Esophagus squamous epithelium (tissue), 5 donors: ENCODE results near the gene ATP9B. TPM values are rescaled to one million over a fixed set of nuclear protein-coding genes. Genes with fewer than 3 reads are reported as not detected.

Experiments used
- DNase-seq: peaks from one replicate; lab custom pipeline; 2025; lab: John Stamatoyannopoulos, UW
- H3K27ac ChIP-seq, 4 donors: fragments of 200-600 bp; sonication (generic); one replicate each; pipeline ENCODE4 v1.5.1; 2016 to 2019; ENCODE audit warnings: mild to moderate bottlenecking in 1 of 4
- H3K27me3 ChIP-seq, 4 donors: fragments of 200-600 bp; sonication (generic); 1 replicate in 3 of 4; 2 replicates in 1 of 4; pipeline versions ENCODE4 v1.5.1 to v1.6.0; 2017 to 2021; ENCODE audit warnings: antibody characterized with exemption in 1 of 4
- H3K36me3 ChIP-seq, 3 donors: fragments of 200-600 bp; sonication (generic); one replicate each; pipeline ENCODE4 v1.5.1; 2016 to 2019
- H3K4me1 ChIP-seq, 3 donors: fragments of 200-600 bp; sonication (generic); one replicate each; pipeline ENCODE4 v1.5.1; 2017 to 2019
- H3K4me3 ChIP-seq, 4 donors: fragments of 200-600 bp; sonication (generic); 1 replicate in 3 of 4; 2 replicates in 1 of 4; pipeline ENCODE4 v1.5.1; 2016 to 2019; ENCODE audit warnings: mild to moderate bottlenecking in 2 of 4, moderate library complexity in 1 of 4
- H3K9me3 ChIP-seq, 3 donors: fragments of 200-600 bp; sonication (generic); one replicate each; pipeline ENCODE4 v1.5.1; 2016 to 2019
- POLR2A ChIP-seq, 4 donors: fragments of 450-650 bp; IDR thresholded peaks; one replicate each; pipeline ENCODE4 v1.6.1; 2017; ENCODE audit warnings: antibody characterized with exemption in 4 of 4, mild to moderate bottlenecking in 4 of 4, moderate library complexity in 3 of 4
- WGBS, 2 donors: methylation state at CpG; one replicate each; pipeline ENCODE4 v1.1.5; 2018; 5-methylcytosine and 5-hydroxymethylcytosine counted together
- intact Hi-C: fragments of 100-400 bp; cut with DNase I; formaldehyde crosslinking; loops from one replicate; pipeline ENCODE4 v1.15.0; 2022
- total RNA-seq, 4 donors: library from RNA; depleted of rRNA; stranded (reverse); fragments of >200 nt; gene quantifications; one replicate each; pipeline ENCODE4 v1.1.0, GENCODE V29; 2016
- TF ChIP-seq, protein P1 (sequence below), 6 experiments: fragments of 450-650 bp in 4 of 6; fragments of 200-600 bp in 2 of 6; sonication (generic) in 2 of 6; IDR thresholded peaks; one replicate each; pipeline ENCODE4 v1.5.1; 2016 to 2019; ENCODE audit warnings: antibody characterized with exemption in 6 of 6, mild to moderate bottlenecking in 4 of 6, moderate library complexity in 4 of 6
- donor health status: DM: yes; HTN: yes; CAD: no.

Gene ATP9B
- total RNA-seq, 4 donors from 2014 or later, result 12.9 to 46.7 (median 22.0) TPM

DNA sequence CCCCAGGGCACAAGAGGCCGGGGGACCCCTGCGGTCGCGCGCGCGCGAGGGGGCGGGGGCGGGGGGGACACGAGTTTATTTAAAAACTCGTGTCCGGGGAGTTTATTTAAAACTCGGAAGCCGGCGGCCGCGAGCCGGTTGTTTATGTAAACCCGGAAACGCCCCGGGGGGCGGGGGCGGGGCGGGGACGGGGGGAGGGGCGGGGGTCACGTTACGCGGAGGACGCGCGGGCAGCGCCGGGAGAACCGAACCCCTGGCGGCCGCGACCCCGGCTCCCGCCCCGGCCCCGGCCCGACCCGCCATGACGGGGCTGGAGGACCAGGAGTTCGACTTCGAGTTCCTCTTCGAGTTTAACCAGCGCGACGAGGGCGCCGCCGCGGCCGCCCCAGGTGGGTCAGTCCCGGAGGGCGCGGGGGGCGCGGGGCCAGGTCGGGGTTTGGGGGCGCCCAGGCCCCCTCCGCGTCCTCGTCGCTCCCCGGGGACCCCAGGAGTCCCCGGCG lies 330.9 kb downstream of the ATP9B start:
- Histone ChIP-seq H3K27ac (peak overlapping the region; percentile 77 to 92 (median 84)), H3K27me3 (peaks cover 0 to 86% (median 0%) of the 10 kb centered on the region in 4 donors), H3K9me3 (no peaks in the 10 kb centered on the region), H3K36me3 (no peaks in the 10 kb centered on the region), H3K4me1 (peaks cover 38 to 78% (median 40%) of the 10 kb centered on the region in 3 donors), H3K4me3 (peak overlapping the region; percentile 56 to 93 (median 70))
- intact Hi-C loops, result no loop called here
- WGBS, 2 donors, result 0% methylated on average over 9 of the region's 71 CpGs; no CpG with 5 or more reads in 1 of the 2 donors
- peak; percentile 19 for DNase-seq
- TF ChIP-seq, protein P1, sequence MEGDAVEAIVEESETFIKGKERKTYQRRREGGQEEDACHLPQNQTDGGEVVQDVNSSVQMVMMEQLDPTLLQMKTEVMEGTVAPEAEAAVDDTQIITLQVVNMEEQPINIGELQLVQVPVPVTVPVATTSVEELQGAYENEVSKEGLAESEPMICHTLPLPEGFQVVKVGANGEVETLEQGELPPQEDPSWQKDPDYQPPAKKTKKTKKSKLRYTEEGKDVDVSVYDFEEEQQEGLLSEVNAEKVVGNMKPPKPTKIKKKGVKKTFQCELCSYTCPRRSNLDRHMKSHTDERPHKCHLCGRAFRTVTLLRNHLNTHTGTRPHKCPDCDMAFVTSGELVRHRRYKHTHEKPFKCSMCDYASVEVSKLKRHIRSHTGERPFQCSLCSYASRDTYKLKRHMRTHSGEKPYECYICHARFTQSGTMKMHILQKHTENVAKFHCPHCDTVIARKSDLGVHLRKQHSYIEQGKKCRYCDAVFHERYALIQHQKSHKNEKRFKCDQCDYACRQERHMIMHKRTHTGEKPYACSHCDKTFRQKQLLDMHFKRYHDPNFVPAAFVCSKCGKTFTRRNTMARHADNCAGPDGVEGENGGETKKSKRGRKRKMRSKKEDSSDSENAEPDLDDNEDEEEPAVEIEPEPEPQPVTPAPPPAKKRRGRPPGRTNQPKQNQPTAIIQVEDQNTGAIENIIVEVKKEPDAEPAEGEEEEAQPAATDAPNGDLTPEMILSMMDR (IDR thresholded peaks at IDR 0.05), result no peak
- peak in 1 of 4 donors; percentile 49 for TF ChIP-seq POLR2A (IDR thresholded peaks at IDR 0.05)

- Histone ChIP-seq H3K27me3 (peaks cover 0 to 80% (median 0%) of the 10 kb centered on the region in 4 donors), H3K4me1 (peaks cover 36 to 79% (median 41%) of the 10 kb centered on the region in 3 donors), H3K9me3 (no peaks in the 10 kb centered on the region), H3K4me3 (peak overlapping the region; percentile 56 to 93 (median 70)), H3K36me3 (no peaks in the 10 kb centered on the region), H3K27ac (peak overlapping the region; percentile 77 to 92 (median 84))
- no peak for DNase-seq
- 74 to 78% methylated on average over 16 of the region's 58 CpGs for WGBS, 2 donors
- intact Hi-C loops, result no loop called here
- TF ChIP-seq POLR2A (IDR thresholded peaks at IDR 0.05), result no peak
- TF ChIP-seq, protein P1 (IDR thresholded peaks at IDR 0.05), result no peak
These were observed 331.6 kb downstream of the ATP9B start for GRCh38 chr18:79400591-79401381.

GRCh38 chr18:79401494-79402208 lies 332.5 kb downstream of the ATP9B start:
- WGBS, 2 donors, result 93% methylated on average over 5 of the region's 32 CpGs; no CpG with 5 or more reads in 1 of the 2 donors
- peak overlapping the region in 2 of 4 donors; percentile 81 to 93 for H3K4me3 ChIP-seq
- H3K27me3 ChIP-seq, result peaks cover 0 to 71% (median 0%) of the 10 kb centered on the region in 4 donors
- H3K36me3 ChIP-seq, result no peaks in the 10 kb centered on the region
- DNase-seq, result no peak
- H3K27ac ChIP-seq, result peak overlapping the region; percentile 34 to 92 (median 84)
- TF ChIP-seq, protein P1 (IDR thresholded peaks at IDR 0.05), result no peak
- no peak for TF ChIP-seq POLR2A (IDR thresholded peaks at IDR 0.05)
- intact Hi-C loops, result no loop called here
- H3K4me1 ChIP-seq, result peaks cover 27 to 78% (median 38%) of the 10 kb centered on the region in 3 donors
- no peaks in the 10 kb centered on the region for H3K9me3 ChIP-seq

- intact Hi-C loops, result no loop called here
- Histone ChIP-seq H3K27me3 (peaks cover 0 to 66% (median 0%) of the 10 kb centered on the region in 4 donors), H3K4me1 (peaks cover 24 to 75% (median 34%) of the 10 kb centered on the region in 3 donors), H3K9me3 (no peaks in the 10 kb centered on the region), H3K4me3 (no peak overlapping the region), H3K36me3 (no peaks in the 10 kb centered on the region), H3K27ac (peak overlapping the region in 3 of 4 donors; percentile 70 to 92 (median 89))
- no peak for DNase-seq
- TF ChIP-seq POLR2A (IDR thresholded peaks at IDR 0.05), result no peak
- TF ChIP-seq, protein P1 (IDR thresholded peaks at IDR 0.05), result no peak
- WGBS, 2 donors, result 67% methylated on average over 5 of the region's 16 CpGs; no CpG with 5 or more reads in 1 of the 2 donors
These were observed 333.0 kb downstream of the ATP9B start for GRCh38 chr18:79402209-79402576.
